SU-DHL-6 (cell line): Measurements from ENCODE around the gene HBZ.

ENCODE experiments used
- H2AFZ ChIP-seq: fragments of 200-600 bp; sonication (generic); 2 replicates; pipeline ENCODE4 v1.6.1; 2014; ENCODE audit warnings: low read depth, mild to moderate bottlenecking, moderate library complexity, mixed read lengths, antibody characterized with exemption, low read length; ENCODE audit not compliant: severe bottlenecking
- H3F3A ChIP-seq: fragments of 200-600 bp; shearing (Covaris generic); 2 replicates; pipeline ENCODE4 v1.6.0; 2016; ENCODE audit warnings: antibody characterized with exemption, mild to moderate bottlenecking; ENCODE audit not compliant: insufficient read depth
- H3K27ac ChIP-seq: fragments of 200-600 bp; sonication (generic); 2 replicates; pipeline ENCODE4 v1.5.1; 2016; ENCODE audit warnings: low read depth, mild to moderate bottlenecking, low read length, moderate library complexity, mixed read lengths
- H3K27me3 ChIP-seq: fragments of 200-600 bp; sonication (generic), shearing (Covaris generic); 2 replicates; pipeline ENCODE4 v1.6.0; 2014; ENCODE audit warnings: mild to moderate bottlenecking, low read length
- H3K36me3 ChIP-seq: fragments of 200-600 bp; sonication (generic); 2 replicates; pipeline ENCODE4 v1.6.1; 2014; ENCODE audit warnings: mild to moderate bottlenecking, low read length, mixed read lengths
- H3K4me2 ChIP-seq: fragments of 300-600, 200-600 bp; shearing (Covaris generic), sonication (generic); 2 replicates; pipeline ENCODE4 v1.6.0; 2014; ENCODE audit warnings: low read length, low read depth, mild to moderate bottlenecking; ENCODE audit not compliant: poor library complexity, severe bottlenecking
- H3K4me3 ChIP-seq: fragments of 200-600 bp; sonication (generic); 2 replicates; pipeline ENCODE4 v1.5.1; 2014; ENCODE audit warnings: antibody characterized with exemption, low read length, mild to moderate bottlenecking, mixed read lengths; ENCODE audit not compliant: insufficient read depth, poor library complexity, severe bottlenecking
- H3K79me2 ChIP-seq: fragments of 200-600 bp; sonication (generic); 2 replicates; pipeline ENCODE4 v1.6.1; 2014; ENCODE audit warnings: mild to moderate bottlenecking, low read length, moderate library complexity; ENCODE audit not compliant: insufficient read depth
- H3K9ac ChIP-seq: fragments of 200-600 bp; sonication (generic); 2 replicates; pipeline ENCODE4 v1.7.0; 2014; ENCODE audit warnings: mild to moderate bottlenecking, low read length
- H3K9me2 ChIP-seq: fragments of 200-600 bp; sonication (generic); replicated peaks from 2 replicates; pipeline ENCODE4 v1.6.1; 2014; ENCODE audit warnings: low read length; ENCODE audit not compliant: insufficient read depth
- H3K9me3 ChIP-seq: fragments of 200-600 bp; sonication (generic); 2 replicates; pipeline ENCODE4 v1.6.1; 2014; ENCODE audit warnings: low read length, mixed read lengths; ENCODE audit not compliant: insufficient read depth
- H4K20me1 ChIP-seq: fragments of 200-600 bp; sonication (generic); 2 replicates; pipeline ENCODE4 v1.6.1; 2014; ENCODE audit warnings: low read depth, mild to moderate bottlenecking, antibody characterized with exemption, low read length, moderate library complexity, mixed read lengths
- EZH2phosphoT487 ChIP-seq: fragments of 200-600 bp; sonication (generic), shearing (Covaris generic); conservative IDR thresholded peaks from 2 replicates; pipeline ENCODE4 v1.6.1; 2018; ENCODE audit warnings: mild to moderate bottlenecking, antibody characterized with exemption, low read length, moderate library complexity, mixed read lengths
- TF ChIP-seq, protein P1 (sequence below): fragments of 200-600 bp; sonication (generic); IDR thresholded peaks from one replicate; pipeline ENCODE4 v1.5.1; 2017; ENCODE audit warnings: antibody characterized with exemption, mild to moderate bottlenecking, low read length, moderate library complexity; ENCODE audit not compliant: insufficient read depth, poor library complexity, severe bottlenecking

HBZ gene

DNA sequence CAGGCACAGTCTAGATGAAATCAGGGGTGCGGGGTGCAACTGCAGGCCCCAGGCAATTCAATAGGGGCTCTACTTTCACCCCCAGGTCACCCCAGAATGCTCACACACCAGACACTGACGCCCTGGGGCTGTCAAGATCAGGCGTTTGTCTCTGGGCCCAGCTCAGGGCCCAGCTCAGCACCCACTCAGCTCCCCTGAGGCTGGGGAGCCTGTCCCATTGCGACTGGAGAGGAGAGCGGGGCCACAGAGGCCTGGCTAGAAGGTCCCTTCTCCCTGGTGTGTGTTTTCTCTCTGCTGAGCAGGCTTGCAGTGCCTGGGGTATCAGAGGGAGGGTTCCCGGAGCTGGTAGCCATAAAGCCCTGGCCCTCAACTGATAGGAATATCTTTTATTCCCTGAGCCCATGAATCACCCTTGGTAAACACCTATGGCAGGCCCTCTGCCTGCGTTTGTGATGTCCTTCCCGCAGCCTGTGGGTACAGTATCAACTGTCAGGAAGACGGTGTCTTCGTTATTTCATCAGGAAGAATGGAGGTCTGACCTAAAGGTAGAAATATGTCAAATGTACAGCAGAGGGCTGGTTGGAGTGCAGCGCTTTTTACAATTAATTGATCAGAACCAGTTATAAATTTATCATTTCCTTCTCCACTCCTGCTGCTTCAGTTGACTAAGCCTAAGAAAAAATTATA, 25.7 kb downstream of the HBZ start:
- Histone ChIP-seq H3K27ac (no peak overlapping the region), H2AFZ (no peak overlapping the region), H3K4me2 (no peak overlapping the region), H3K4me3 (no peak overlapping the region), H3K27me3 (no peaks in the 10 kb centered on the region), H3K79me2 (no peaks in the 10 kb centered on the region), H3K36me3 (no peaks in the 10 kb centered on the region), H3K9ac (no peak overlapping the region), H3K9me2 (no peaks in the 10 kb centered on the region), H4K20me1 (no peaks in the 10 kb centered on the region), H3F3A (0 out of 2 replicates have a peak, but pooled peaks cover 3% of the 10 kb centered on the region), H3K9me3 (no peaks in the 10 kb centered on the region)
- TF ChIP-seq, protein P1, sequence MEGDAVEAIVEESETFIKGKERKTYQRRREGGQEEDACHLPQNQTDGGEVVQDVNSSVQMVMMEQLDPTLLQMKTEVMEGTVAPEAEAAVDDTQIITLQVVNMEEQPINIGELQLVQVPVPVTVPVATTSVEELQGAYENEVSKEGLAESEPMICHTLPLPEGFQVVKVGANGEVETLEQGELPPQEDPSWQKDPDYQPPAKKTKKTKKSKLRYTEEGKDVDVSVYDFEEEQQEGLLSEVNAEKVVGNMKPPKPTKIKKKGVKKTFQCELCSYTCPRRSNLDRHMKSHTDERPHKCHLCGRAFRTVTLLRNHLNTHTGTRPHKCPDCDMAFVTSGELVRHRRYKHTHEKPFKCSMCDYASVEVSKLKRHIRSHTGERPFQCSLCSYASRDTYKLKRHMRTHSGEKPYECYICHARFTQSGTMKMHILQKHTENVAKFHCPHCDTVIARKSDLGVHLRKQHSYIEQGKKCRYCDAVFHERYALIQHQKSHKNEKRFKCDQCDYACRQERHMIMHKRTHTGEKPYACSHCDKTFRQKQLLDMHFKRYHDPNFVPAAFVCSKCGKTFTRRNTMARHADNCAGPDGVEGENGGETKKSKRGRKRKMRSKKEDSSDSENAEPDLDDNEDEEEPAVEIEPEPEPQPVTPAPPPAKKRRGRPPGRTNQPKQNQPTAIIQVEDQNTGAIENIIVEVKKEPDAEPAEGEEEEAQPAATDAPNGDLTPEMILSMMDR: no peak
- TF ChIP-seq EZH2phosphoT487: no peak

DNA sequence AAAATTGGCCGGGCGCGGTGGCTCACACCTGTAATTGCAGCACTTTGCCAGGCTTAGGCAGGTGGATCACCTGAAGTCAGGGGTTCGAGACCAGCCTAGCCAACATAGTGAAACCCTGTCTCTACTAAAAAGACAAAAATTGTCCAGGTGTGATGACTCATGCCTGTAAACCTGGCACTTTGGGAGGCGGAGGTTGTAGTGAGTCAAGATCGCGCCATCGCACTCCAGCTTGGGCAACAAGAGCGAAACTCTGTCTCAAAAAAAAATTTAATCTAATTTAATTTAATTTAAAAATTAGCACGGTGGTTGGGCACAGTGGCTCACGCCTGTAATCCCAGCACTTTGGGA, 26.2 kb downstream of the HBZ start:
- Histone ChIP-seq H3K79me2 (no peaks in the 10 kb centered on the region), H3K9me3 (no peaks in the 10 kb centered on the region), H3K9ac (no peak overlapping the region), H3K4me3 (no peak overlapping the region), H3K27me3 (no peaks in the 10 kb centered on the region), H3K36me3 (no peaks in the 10 kb centered on the region), H4K20me1 (no peaks in the 10 kb centered on the region), H3K4me2 (no peak overlapping the region), H3K9me2 (no peaks in the 10 kb centered on the region), H2AFZ (no peak overlapping the region), H3K27ac (no peak overlapping the region), H3F3A (0 out of 2 replicates have a peak, but pooled peaks cover 5% of the 10 kb centered on the region)
- TF ChIP-seq, protein P1: no peak
- no peak for TF ChIP-seq EZH2phosphoT487

DNA sequence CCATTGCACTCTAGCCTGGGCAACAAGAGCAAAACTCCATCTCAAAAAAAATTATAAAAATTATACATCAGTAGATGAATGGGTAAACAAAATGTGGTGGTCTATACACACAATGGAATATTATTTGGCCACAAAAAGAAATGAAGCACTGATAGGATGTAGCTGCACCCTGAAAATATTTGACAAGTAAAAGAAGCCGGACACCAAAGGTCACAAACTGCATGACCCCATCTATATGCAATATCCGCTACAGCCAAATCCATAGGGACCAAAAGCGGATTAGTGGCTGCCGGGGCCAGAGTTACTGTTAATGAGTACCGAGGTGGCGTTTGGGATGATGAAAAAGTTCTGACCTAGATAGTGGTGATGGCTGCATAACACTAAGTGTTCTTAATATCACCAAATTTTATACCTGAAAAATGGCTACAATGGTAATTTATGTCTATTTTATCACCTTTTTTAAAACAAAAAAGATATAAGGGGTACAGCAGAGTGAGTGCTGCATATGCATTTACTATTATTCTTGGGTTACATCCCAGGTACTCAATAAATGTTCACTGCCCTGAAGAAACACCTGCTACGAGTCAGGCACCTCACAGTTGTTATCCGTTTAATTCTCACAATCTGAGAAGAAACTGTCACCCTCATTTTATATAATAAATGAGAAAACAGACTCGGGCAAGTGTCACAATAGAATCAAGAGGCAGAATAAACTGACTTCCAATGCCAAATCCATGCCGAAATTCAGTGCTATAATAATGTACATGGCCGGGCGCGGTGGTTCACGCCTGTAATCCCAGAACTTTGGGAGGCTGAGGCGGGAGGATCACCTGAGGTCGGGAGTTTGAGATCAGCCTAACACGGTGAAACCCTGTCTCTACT, 27.0 kb downstream of the HBZ start:
- H3F3A ChIP-seq: 0 out of 2 replicates have a peak, but pooled peaks cover 5% of the 10 kb centered on the region
- no peaks in the 10 kb centered on the region for H3K27me3 ChIP-seq
- H2AFZ ChIP-seq: no peak overlapping the region
- no peaks in the 10 kb centered on the region for H3K36me3 ChIP-seq
- no peak overlapping the region for H3K27ac ChIP-seq
- no peak overlapping the region for H3K4me2 ChIP-seq
- H3K9me3 ChIP-seq: no peaks in the 10 kb centered on the region
- no peak overlapping the region for H3K4me3 ChIP-seq
- H3K9me2 ChIP-seq: no peaks in the 10 kb centered on the region
- TF ChIP-seq, protein P1: no peak
- TF ChIP-seq EZH2phosphoT487: no peak
- H4K20me1 ChIP-seq: no peaks in the 10 kb centered on the region
- H3K79me2 ChIP-seq: no peaks in the 10 kb centered on the region
- H3K9ac ChIP-seq: no peak overlapping the region
